GM12801 (cell line): ENCODE data around the gene TOR2A.

Experiments used
- TF ChIP-seq, protein P1 (sequence below): IDR thresholded peaks from one replicate; pipeline ENCODE4 v1.5.1; 2011; ENCODE audit warnings: control low read depth; ENCODE audit not compliant: insufficient read length; ENCODE audit errors: extremely low read depth

The TOR2A gene

DNA sequence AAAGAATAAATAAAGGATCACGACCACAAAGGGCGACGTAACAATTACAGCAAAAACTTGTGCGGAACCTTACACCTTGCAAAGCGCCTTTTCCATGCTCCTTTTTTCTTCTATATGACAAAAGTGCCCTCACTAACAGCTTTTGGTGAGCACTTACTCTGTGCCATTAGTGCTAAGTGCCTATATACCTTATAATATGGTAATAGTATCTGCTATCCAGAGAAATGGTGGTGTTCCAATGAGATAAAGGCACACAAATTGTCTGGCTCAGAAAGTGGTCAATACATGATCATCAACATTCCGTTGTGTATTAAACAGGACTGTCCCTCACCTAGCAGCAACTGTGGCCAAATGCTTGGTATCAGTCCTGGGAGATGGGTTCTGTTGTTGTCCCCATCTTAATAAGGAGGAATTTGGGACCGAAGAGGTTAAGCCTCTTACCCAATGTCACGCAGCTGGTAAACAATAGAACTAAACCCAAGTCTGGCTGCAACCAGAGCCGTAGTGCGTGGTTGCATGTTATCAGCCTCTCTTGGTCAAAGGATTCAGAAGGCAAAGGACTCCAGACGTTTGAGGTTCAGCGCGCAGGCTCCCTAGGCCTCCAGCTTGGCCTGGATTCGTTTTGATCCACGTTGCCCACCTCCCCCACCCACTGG lies 564 bp upstream of the TOR2A start:
- TF ChIP-seq, protein P1, sequence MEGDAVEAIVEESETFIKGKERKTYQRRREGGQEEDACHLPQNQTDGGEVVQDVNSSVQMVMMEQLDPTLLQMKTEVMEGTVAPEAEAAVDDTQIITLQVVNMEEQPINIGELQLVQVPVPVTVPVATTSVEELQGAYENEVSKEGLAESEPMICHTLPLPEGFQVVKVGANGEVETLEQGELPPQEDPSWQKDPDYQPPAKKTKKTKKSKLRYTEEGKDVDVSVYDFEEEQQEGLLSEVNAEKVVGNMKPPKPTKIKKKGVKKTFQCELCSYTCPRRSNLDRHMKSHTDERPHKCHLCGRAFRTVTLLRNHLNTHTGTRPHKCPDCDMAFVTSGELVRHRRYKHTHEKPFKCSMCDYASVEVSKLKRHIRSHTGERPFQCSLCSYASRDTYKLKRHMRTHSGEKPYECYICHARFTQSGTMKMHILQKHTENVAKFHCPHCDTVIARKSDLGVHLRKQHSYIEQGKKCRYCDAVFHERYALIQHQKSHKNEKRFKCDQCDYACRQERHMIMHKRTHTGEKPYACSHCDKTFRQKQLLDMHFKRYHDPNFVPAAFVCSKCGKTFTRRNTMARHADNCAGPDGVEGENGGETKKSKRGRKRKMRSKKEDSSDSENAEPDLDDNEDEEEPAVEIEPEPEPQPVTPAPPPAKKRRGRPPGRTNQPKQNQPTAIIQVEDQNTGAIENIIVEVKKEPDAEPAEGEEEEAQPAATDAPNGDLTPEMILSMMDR: no peak

DNA sequence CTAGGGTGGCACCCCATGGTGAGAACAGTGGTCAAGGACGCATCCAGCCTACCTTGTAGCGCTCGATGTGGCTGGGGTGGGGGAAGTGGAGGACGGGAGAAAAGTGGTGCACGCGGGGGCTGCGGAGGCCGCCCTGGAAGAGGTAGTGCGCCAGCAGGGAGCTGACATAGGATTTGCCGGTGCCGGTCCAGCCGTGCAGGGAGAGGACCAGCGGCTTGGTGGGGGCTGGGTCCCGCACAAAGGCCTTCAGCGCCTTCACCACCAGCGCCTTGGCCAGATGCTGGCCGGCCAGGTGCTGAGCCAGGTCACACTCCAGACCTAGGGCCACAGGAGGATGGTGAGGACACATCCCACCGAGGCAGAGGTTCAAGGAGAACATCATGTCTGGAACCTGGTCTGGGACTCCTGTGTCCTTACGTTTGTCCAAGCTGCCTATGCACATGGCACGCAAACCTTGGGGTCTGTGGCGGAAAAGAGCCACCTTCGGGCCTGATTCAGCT lies 797 bp downstream of the TOR2A start:
- TF ChIP-seq, protein P1: no peak

DNA sequence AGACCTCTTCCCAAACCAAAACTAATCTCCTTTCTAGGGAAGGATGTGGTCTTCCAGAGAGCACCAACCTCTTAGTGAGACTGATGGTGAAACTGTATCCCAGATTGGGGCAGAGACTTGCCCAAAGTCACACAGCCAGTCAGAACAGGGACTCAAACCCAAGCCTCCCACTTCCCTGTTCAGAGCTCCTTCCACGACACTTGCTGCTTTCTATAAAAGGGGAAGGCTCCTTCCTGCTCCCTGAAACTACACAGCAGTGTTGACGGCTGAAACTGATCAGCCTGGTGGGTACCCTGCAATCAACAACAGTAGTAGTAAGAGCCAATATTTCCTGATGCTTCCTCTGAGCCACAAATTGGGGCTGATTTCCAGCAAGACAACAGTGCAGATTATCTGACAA lies 1.5 kb downstream of the TOR2A start:
- TF ChIP-seq, protein P1: no peak

DNA sequence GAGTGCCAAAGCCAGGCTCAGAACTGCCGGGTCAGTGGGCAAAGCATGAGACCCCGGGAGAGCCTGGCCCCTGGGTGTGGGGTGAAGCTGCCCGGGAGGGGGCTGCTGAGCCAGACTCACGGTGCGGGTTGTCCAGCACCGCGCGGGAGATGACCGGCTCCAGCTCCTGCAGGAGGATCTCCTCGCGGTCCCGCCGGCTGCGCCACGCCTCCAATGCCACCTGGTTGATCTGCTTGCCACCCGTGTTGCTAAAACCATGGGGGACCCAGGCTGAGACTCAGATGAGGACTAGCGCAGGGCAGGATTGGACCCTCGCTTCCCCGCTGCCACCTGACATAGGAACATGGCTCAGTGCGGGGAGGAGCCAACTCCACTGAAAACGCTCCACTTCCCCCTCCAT lies 2.6 kb downstream of the TOR2A start:
- TF ChIP-seq, protein P1: no peak

- TF ChIP-seq, protein P1: no peak
Observed at GRCh38 chr9:127731938-127732337, 3.2 kb downstream of the TOR2A start.

- TF ChIP-seq, protein P1: no peak
Observed at GRCh38 chr9:127730799-127731410, 4.2 kb downstream of the TOR2A start.

- TF ChIP-seq, protein P1: no peak
Observed at GRCh38 chr9:127730262-127730661, 4.8 kb downstream of the TOR2A start.
